AG09309 (cell line): ENCODE measurements around the gene MEF2B.
"Not testable (repeated sequence)": the region's sequence is repeated elsewhere in the genome, so short reads cannot be mapped to it uniquely, and the experiment has no call there.

Experiments used
- DNase-seq: peaks from one replicate; pipeline ENCODE4 v3.0.0-alpha.2; 2010; ENCODE audit warnings: low read depth
- H3K4me3 ChIP-seq: 2 replicates; pipeline ENCODE4 v1.5.1; 2011; ENCODE audit warnings: mild to moderate bottlenecking, low read depth, low read length, moderate library complexity; ENCODE audit not compliant: control insufficient read depth
- CTCF ChIP-seq: IDR thresholded peaks from 2 replicates; pipeline ENCODE4 v1.5.1; 2011; ENCODE audit warnings: mild to moderate bottlenecking, low read depth, low read length, inconsistent platforms; ENCODE audit not compliant: insufficient read depth, control insufficient read depth; ENCODE audit errors: missing control alignments

MEF2B gene

GRCh38 chr19:19179548-19180441 is 9.7 kb upstream of the MEF2B start:
- DNase-seq, result no peak
- no peak for TF ChIP-seq CTCF
- H3K4me3 ChIP-seq, result no peak overlapping the region

GRCh38 chr19:19176950-19177349 is 6.9 kb upstream of the MEF2B start:
- H3K4me3 ChIP-seq, result no peak overlapping the region
- no peak for TF ChIP-seq CTCF
- DNase-seq, result no peak

- H3K4me3 ChIP-seq, DNase-seq: not testable (repeated sequence)
Observed at GRCh38 chr19:19173243-19173642, 3.2 kb upstream of the MEF2B start.

GRCh38 chr19:19171821-19172532 is 1.9 kb upstream of the MEF2B start:
- no peak for DNase-seq
- TF ChIP-seq CTCF, result no peak
- no peak overlapping the region for H3K4me3 ChIP-seq

GRCh38 chr19:19170873-19171672 is 1.0 kb upstream of the MEF2B start:
- no peak for TF ChIP-seq CTCF
- DNase-seq, result no peak
- no peak overlapping the region for H3K4me3 ChIP-seq

GRCh38 chr19:19169236-19170052 is 619 bp downstream of the MEF2B start:
- DNase-seq, result no peak
- no peak overlapping the region for H3K4me3 ChIP-seq
- no peak for TF ChIP-seq CTCF
